Nephron progenitor cell (in vitro differentiated cells): ENCODE data around the gene CRACDL.

Experiments used
- DNase-seq: peaks from one replicate; pipeline ENCODE4 v3.0.0; 2021
- H3K27ac Mint-ChIP-seq: 2 replicates; pipeline ENCODE4 v1.8.0; 2021; ENCODE audit warnings: mild to moderate bottlenecking, moderate library complexity, mixed read lengths
- H3K27me3 Mint-ChIP-seq: 2 replicates; pipeline ENCODE4 v1.8.0; 2021; ENCODE audit warnings: mild to moderate bottlenecking, low read depth, mixed read lengths; ENCODE audit not compliant: poor library complexity
- H3K36me3 Mint-ChIP-seq: 2 replicates; pipeline ENCODE4 v1.8.0; 2021; ENCODE audit warnings: low read depth, mixed read lengths
- H3K4me1 Mint-ChIP-seq: 2 replicates; pipeline ENCODE4 v1.8.0; 2021; ENCODE audit warnings: mixed read lengths
- H3K4me3 Mint-ChIP-seq: 2 replicates; pipeline ENCODE4 v1.8.0; 2021; ENCODE audit warnings: mild to moderate bottlenecking, moderate library complexity, mixed read lengths
- H3K9me3 Mint-ChIP-seq: 2 replicates; pipeline ENCODE4 v1.8.0; 2021; ENCODE audit warnings: mild to moderate bottlenecking, moderate library complexity, mixed read lengths
- TF ChIP-seq, protein P1 (sequence below): fragments of 200-600 bp; sonication (generic); IDR thresholded peaks from 2 replicates; pipeline ENCODE4 v1.5.0; 2021; ENCODE audit warnings: antibody characterized with exemption

CRACDL gene

DNA sequence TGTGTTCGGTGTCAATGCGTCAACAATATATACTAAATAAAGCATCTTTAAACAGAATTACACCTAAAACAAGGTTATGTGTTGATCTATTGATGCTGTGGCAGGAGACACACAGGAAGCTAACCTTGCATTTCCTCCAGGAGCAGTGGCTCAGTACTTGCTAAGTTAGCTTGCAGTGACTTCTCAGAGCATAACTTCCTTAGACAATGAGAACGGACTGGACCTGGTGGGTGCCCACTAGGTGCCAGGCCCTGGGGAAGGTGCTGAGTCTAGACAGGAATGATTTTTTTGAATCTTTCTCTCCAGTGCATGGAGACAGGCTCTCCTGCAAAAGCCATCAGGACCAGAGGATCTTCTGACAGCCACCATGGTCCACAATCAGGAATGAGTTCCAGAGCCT lies 131.3 kb downstream of the CRACDL start:
- TF ChIP-seq, protein P1, sequence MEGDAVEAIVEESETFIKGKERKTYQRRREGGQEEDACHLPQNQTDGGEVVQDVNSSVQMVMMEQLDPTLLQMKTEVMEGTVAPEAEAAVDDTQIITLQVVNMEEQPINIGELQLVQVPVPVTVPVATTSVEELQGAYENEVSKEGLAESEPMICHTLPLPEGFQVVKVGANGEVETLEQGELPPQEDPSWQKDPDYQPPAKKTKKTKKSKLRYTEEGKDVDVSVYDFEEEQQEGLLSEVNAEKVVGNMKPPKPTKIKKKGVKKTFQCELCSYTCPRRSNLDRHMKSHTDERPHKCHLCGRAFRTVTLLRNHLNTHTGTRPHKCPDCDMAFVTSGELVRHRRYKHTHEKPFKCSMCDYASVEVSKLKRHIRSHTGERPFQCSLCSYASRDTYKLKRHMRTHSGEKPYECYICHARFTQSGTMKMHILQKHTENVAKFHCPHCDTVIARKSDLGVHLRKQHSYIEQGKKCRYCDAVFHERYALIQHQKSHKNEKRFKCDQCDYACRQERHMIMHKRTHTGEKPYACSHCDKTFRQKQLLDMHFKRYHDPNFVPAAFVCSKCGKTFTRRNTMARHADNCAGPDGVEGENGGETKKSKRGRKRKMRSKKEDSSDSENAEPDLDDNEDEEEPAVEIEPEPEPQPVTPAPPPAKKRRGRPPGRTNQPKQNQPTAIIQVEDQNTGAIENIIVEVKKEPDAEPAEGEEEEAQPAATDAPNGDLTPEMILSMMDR = no peak
- Mint-ChIP-seq H3K4me1 (peaks cover 41% of the 10 kb centered on the region), H3K36me3 (no peaks in the 10 kb centered on the region), H3K9me3 (no peaks in the 10 kb centered on the region), H3K27ac (no peak overlapping the region), H3K27me3 (peaks cover 35% of the 10 kb centered on the region), H3K4me3 (no peak overlapping the region)
- no peak for DNase-seq

DNA sequence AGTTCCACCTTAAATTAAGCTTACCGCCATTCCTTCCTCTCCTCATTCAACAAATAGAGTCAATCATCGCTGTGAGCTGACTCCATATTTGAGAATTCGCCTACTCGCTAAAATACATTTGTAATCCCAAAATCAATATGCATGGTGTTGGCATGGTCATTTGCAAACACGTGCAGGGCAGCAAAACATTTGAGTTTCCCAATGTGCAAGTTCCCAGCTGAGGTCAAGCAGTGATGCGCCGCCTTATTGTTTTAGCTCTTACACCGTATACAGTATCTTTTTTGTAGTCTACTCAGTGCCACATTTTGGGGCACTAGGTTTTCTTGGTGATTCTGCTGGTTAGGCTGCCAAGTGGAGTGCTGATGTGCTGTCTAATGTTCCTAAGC lies 131.8 kb downstream of the CRACDL start:
- Mint-ChIP-seq H3K4me3 (no peak overlapping the region), H3K9me3 (no peaks in the 10 kb centered on the region), H3K36me3 (no peaks in the 10 kb centered on the region), H3K4me1 (peaks cover 36% of the 10 kb centered on the region), H3K27ac (no peak overlapping the region), H3K27me3 (peaks cover 32% of the 10 kb centered on the region)
- TF ChIP-seq, protein P1 = no peak
- DNase-seq = no peak

DNA sequence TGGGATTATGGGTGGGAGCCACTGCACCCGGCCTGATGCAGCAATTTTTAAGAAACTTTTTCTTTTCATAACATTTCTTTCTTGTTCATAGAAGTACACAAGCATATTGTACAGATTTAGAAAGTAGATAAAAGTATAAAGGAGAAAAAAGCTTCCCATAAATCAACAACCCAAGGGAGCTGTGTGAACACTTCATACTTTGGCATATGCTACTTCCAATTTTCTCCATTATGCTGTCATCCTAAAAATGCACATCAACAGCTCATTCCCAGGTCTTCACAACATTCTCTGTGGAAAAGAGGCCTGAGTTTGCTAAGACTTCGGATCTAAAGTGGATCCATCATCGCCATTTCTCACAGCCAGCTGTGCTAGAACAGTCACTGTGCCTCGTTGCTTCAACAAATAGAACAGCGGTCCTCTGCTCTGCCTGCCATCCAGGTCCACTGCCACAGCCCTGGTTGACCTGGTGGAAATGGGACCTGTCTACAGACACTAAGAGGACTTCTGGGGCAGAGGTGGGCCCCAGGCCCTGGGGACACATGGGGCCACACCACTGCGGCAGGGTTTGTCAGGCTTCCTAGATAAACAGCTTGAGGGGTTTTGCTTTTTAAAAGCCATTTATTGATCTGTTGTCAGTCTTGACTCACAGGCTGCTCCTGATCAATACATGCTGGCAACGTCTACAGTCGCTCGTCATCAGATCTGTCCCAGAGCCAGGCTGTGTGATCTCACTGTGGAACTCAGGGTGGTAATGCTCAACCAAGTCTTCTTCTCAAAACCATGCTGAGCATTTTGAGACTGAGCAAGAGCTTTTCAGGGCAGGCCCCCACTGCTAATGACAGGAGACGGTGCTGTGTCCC lies 132.4 kb downstream of the CRACDL start:
- H3K4me1 Mint-ChIP-seq = peaks cover 35% of the 10 kb centered on the region
- peaks cover 25% of the 10 kb centered on the region for H3K27me3 Mint-ChIP-seq
- no peak for DNase-seq
- no peak overlapping the region for H3K4me3 Mint-ChIP-seq
- TF ChIP-seq, protein P1 = no peak
- no peaks in the 10 kb centered on the region for H3K36me3 Mint-ChIP-seq
- H3K9me3 Mint-ChIP-seq = no peaks in the 10 kb centered on the region
- no peak overlapping the region for H3K27ac Mint-ChIP-seq

DNA sequence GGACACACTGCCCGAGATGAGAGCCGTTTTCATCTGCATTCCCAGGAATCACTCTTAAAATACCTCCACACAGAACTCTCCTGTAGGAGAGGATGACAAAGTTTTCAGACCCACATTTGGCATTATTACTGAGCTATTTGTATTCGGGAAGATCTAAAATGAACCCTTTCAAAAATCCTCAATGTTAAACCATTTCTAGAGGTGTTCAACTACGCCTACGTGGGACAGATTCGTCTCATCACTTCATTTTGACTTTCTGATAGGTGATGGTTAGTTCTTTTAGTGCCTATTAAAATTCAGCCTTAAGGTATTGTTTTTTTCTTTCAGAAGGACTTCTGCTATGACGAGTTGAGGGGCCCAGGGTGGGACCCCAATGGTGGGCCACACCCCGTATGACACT lies 133.7 kb downstream of the CRACDL start:
- H3K36me3 Mint-ChIP-seq = no peaks in the 10 kb centered on the region
- TF ChIP-seq, protein P1 = no peak
- no peaks in the 10 kb centered on the region for H3K9me3 Mint-ChIP-seq
- peaks cover 35% of the 10 kb centered on the region for H3K4me1 Mint-ChIP-seq
- no peak for DNase-seq
- H3K27me3 Mint-ChIP-seq = peaks cover 19% of the 10 kb centered on the region
- no peak overlapping the region for H3K27ac Mint-ChIP-seq
- no peak overlapping the region for H3K4me3 Mint-ChIP-seq

DNA sequence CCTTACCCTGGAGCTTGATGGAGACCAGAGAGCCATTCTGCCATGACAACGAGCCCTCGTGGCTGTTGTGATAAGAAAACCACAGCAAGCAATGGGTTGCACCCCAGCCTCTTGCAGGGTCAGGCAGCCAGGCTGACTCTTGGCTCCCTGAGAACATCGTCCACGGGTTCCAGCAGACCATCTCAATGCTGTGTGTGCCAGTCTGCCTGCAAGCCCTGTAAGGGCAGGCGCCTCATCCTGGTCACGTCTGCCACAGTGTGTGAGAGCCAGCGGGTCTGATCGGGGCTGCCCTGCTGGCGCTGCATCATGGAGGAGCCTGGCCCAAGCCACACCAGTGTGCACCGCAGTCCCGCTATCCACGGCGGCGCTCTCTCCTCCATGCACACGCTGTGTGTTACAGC lies 134.1 kb downstream of the CRACDL start:
- Mint-ChIP-seq H3K36me3 (no peaks in the 10 kb centered on the region), H3K4me3 (no peak overlapping the region), H3K9me3 (no peaks in the 10 kb centered on the region), H3K27me3 (peaks cover 19% of the 10 kb centered on the region), H3K4me1 (peaks cover 30% of the 10 kb centered on the region), H3K27ac (no peak overlapping the region)
- no peak for DNase-seq
- TF ChIP-seq, protein P1 = no peak

DNA sequence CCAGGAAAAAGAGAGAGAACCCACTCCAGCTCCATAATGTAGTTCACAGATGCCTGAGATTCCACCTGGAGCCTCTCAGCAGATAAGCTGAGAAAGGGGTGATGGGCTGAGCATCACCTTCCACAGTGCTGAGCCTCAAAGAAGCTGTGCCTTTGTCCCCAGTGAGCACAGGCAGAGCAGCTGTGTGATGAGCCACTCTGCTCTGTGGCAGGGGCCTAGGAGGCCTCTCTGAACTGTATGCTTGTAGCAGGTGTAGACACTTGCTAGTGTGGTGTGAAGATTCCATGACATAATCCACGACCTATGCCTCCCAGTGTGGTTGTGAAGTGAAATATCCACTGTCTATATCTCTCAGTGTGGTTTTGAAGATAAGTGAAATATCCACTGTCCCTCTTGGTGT lies 134.7 kb downstream of the CRACDL start:
- no peaks in the 10 kb centered on the region for H3K9me3 Mint-ChIP-seq
- no peak overlapping the region for H3K4me3 Mint-ChIP-seq
- H3K4me1 Mint-ChIP-seq = peaks cover 24% of the 10 kb centered on the region
- peaks cover 23% of the 10 kb centered on the region for H3K27me3 Mint-ChIP-seq
- no peak for DNase-seq
- no peak overlapping the region for H3K27ac Mint-ChIP-seq
- TF ChIP-seq, protein P1 = no peak
- H3K36me3 Mint-ChIP-seq = no peaks in the 10 kb centered on the region
